IMR-90 (cell line): ENCODE results near the gene L3MBTL2. TPM values are rescaled to one million over a fixed set of nuclear protein-coding genes. Genes with fewer than 3 reads are reported as not detected.
A peak's percentile ranks its signal among the peaks of the same experiment; 100 is the strongest.

ENCODE experiments used
- ATAC-seq: fragments of 200-7000 bp; cut with Tn5 transposase; 2 replicates; pipeline ENCODE4 v1.9.1; 2020; ENCODE audit warnings: low read depth, mild to moderate bottlenecking, moderate library complexity
- BruUV-seq: library from RNA; stranded (reverse); fragments of 400-500 nt; replicated peaks from 2 replicates; lab custom pipeline; 2021; lab: Mats Ljungman, UMichigan
- CTCF ChIA-PET: fragments of 300-600 bp; formaldehyde crosslinking; extraction: SDS; loops from one replicate; lab custom pipeline; 2021; ENCODE audit warnings: antibody characterized with exemption; lab: Yijun Ruan, JAX
- POLR2A ChIA-PET: fragments of 300-600 bp; sonication (Branson Sonifier 250); formaldehyde crosslinking; loops from one replicate; lab custom pipeline; 2022; ENCODE audit warnings: antibody characterized with exemption; ENCODE audit not compliant: unreplicated experiment; lab: Charles Lee
- DNase-seq: peaks from one replicate; pipeline ENCODE4 v3.0.0; 2013
- H2AFZ ChIP-seq: replicated peaks from 2 replicates; pipeline ENCODE3; 2013; ENCODE audit warnings: low read length, mild to moderate bottlenecking; ENCODE audit not compliant: poor library complexity
- H2AK5ac ChIP-seq: 2 replicates; pipeline ENCODE4 v1.6.1; 2013; ENCODE audit warnings: low read depth, low read length, inconsistent platforms
- H2AK9ac ChIP-seq: replicated peaks from 2 replicates; pipeline ENCODE3; 2013; ENCODE audit warnings: mild to moderate bottlenecking, low read depth, low read length, moderate library complexity; ENCODE audit not compliant: poor library complexity
- H2BK120ac ChIP-seq: 2 replicates; pipeline ENCODE4 v1.6.1; 2013; ENCODE audit warnings: low read depth, low read length, inconsistent platforms
- H2BK15ac ChIP-seq: 3 replicates; pipeline ENCODE4 v1.6.1; 2013; ENCODE audit warnings: low read depth, low read length, inconsistent platforms
- H2BK20ac ChIP-seq: 2 replicates; pipeline ENCODE4 v1.6.1; 2013; ENCODE audit warnings: low read depth, mild to moderate bottlenecking, inconsistent platforms, low read length, moderate library complexity
- H2BK5ac ChIP-seq: 2 replicates; pipeline ENCODE4 v1.6.1; 2013; ENCODE audit warnings: mild to moderate bottlenecking, low read depth, low read length, inconsistent platforms; ENCODE audit not compliant: poor library complexity, severe bottlenecking
- H3K14ac ChIP-seq: replicated peaks from 2 replicates; pipeline ENCODE4 v1.6.1; 2013; ENCODE audit warnings: low read depth, low read length, inconsistent platforms
- H3K18ac ChIP-seq: 2 replicates; pipeline ENCODE4 v1.6.1; 2013; ENCODE audit warnings: low read depth, low read length, control low read depth
- H3K23ac ChIP-seq: 2 replicates; pipeline ENCODE4 v1.6.1; 2013; ENCODE audit warnings: low read depth, low read length, inconsistent platforms
- H3K27ac ChIP-seq: 2 replicates; pipeline ENCODE4 v1.5.1; 2013; ENCODE audit warnings: mild to moderate bottlenecking, control low read depth, low read length; ENCODE audit not compliant: insufficient read depth
- H3K27me3 ChIP-seq: 2 replicates; pipeline ENCODE4 v1.6.1; 2013; ENCODE audit warnings: low read length; ENCODE audit not compliant: control insufficient read depth, insufficient read depth
- H3K36me3 ChIP-seq: 2 replicates; pipeline ENCODE4 v1.6.1; 2013; ENCODE audit warnings: low read length, mixed read lengths; ENCODE audit not compliant: control insufficient read depth, insufficient read depth
- H3K4ac ChIP-seq: 2 replicates; pipeline ENCODE4 v1.6.1; 2013; ENCODE audit warnings: low read depth, low read length, inconsistent platforms
- H3K4me1 ChIP-seq: 2 replicates; pipeline ENCODE4 v1.6.1; 2013; ENCODE audit warnings: low read length, mixed read lengths; ENCODE audit not compliant: control insufficient read depth, insufficient read depth
- H3K4me2 ChIP-seq: 2 replicates; pipeline ENCODE4 v1.6.1; 2013; ENCODE audit warnings: low read depth, mild to moderate bottlenecking, control low read depth, low read length, moderate library complexity
- H3K4me3 ChIP-seq: 2 replicates; pipeline ENCODE4 v1.5.1; 2013; ENCODE audit warnings: low read depth, mild to moderate bottlenecking, control low read depth, low read length, moderate library complexity; ENCODE audit not compliant: insufficient read depth
- H3K56ac ChIP-seq: 2 replicates; pipeline ENCODE4 v1.6.1; 2013; ENCODE audit warnings: low read length, inconsistent platforms; ENCODE audit not compliant: insufficient read depth; ENCODE audit errors: extremely low read depth
- H3K79me1 ChIP-seq, 2 experiments: 2 replicates each; pipeline ENCODE4 v1.6.1; 2013; ENCODE audit warnings: low read length in 2 of 2, inconsistent platforms in 1 of 2, low read depth in 1 of 2
- H3K9ac ChIP-seq: 2 replicates; pipeline ENCODE4 v1.6.1; 2013; ENCODE audit warnings: low read depth, low read length, control low read depth
- H3K9me1 ChIP-seq: 2 replicates; pipeline ENCODE4 v1.6.1; 2013; ENCODE audit warnings: low read length, inconsistent platforms; ENCODE audit not compliant: insufficient read depth
- H3K9me3 ChIP-seq: 2 replicates; pipeline ENCODE4 v1.6.1; 2013; ENCODE audit warnings: low read length; ENCODE audit not compliant: control insufficient read depth, insufficient read depth
- H4K20me1 ChIP-seq: 2 replicates; pipeline ENCODE4 v1.6.1; 2013; ENCODE audit warnings: low read length, inconsistent platforms; ENCODE audit not compliant: insufficient read depth
- H4K5ac ChIP-seq: 2 replicates; pipeline ENCODE4 v1.6.1; 2013; ENCODE audit warnings: mild to moderate bottlenecking, low read depth, low read length, control low read depth
- H4K8ac ChIP-seq, 2 experiments: 2 replicates each; pipeline ENCODE4 v1.6.1; 2013; ENCODE audit warnings: low read depth in 2 of 2, low read length in 2 of 2, control low read depth in 1 of 2, inconsistent platforms in 1 of 2
- H4K91ac ChIP-seq: 2 replicates; pipeline ENCODE4 v1.6.1; 2013; ENCODE audit warnings: low read depth, low read length, inconsistent platforms; ENCODE audit not compliant: insufficient read depth
- BHLHE40 ChIP-seq: fragments of 150-350 bp; IDR thresholded peaks from 2 replicates; pipeline ENCODE4 v1.6.1; 2016; ENCODE audit warnings: mild to moderate bottlenecking, low read depth, low read length
- CEBPB ChIP-seq: IDR thresholded peaks from 2 replicates; pipeline ENCODE4 v1.6.1; 2012; ENCODE audit warnings: low read depth, low read length, improper control_type of control experiment
- CHD1 ChIP-seq: IDR thresholded peaks from 2 replicates; pipeline ENCODE4 v1.6.1; 2012; ENCODE audit warnings: low read depth, low read length, improper control_type of control experiment
- CTCF ChIP-seq: conservative IDR thresholded peaks from 2 replicates; pipeline ENCODE4 v1.5.1; 2012; ENCODE audit warnings: mild to moderate bottlenecking, low read depth, low read length, improper control_type of control experiment
- ELK1 ChIP-seq: fragments of 150-350 bp; IDR thresholded peaks from 2 replicates; pipeline ENCODE4 v1.6.1; 2016; ENCODE audit warnings: low read depth, mild to moderate bottlenecking, low read length, moderate library complexity, borderline replicate concordance
- FOS ChIP-seq: fragments of 150-350 bp; IDR thresholded peaks from 2 replicates; pipeline ENCODE4 v1.6.1; 2016; ENCODE audit warnings: low read depth, low read length
- MAFK ChIP-seq: IDR thresholded peaks from 2 replicates; pipeline ENCODE4 v1.6.1; 2012; ENCODE audit warnings: low read depth, low read length, improper control_type of control experiment
- MAZ ChIP-seq: IDR thresholded peaks from 2 replicates; pipeline ENCODE4 v1.6.1; 2012; ENCODE audit warnings: low read depth, mild to moderate bottlenecking, low read length, improper control_type of control experiment, moderate library complexity, borderline replicate concordance
- MXI1 ChIP-seq: IDR thresholded peaks from 2 replicates; pipeline ENCODE4 v1.6.1; 2012; ENCODE audit warnings: low read depth, mild to moderate bottlenecking, low read length, moderate library complexity, borderline replicate concordance
- NFE2L2 ChIP-seq: fragments of 150-350 bp; IDR thresholded peaks from 2 replicates; pipeline ENCODE4 v1.6.1; 2016; ENCODE audit warnings: low read depth, mild to moderate bottlenecking, low read length
- POLR2A ChIP-seq: IDR thresholded peaks from 2 replicates; pipeline ENCODE4 v1.6.1; 2012; ENCODE audit warnings: mild to moderate bottlenecking, low read depth, low read length
- RAD21 ChIP-seq: IDR thresholded peaks from 2 replicates; pipeline ENCODE4 v1.6.1; 2012; ENCODE audit warnings: low read length, improper control_type of control experiment
- RCOR1 ChIP-seq: IDR thresholded peaks from 2 replicates; pipeline ENCODE4 v1.6.1; 2012; ENCODE audit warnings: mild to moderate bottlenecking, low read length, improper control_type of control experiment; ENCODE audit not compliant: insufficient replicate concordance
- RFX5 ChIP-seq: IDR thresholded peaks from 2 replicates; pipeline ENCODE4 v1.8.0; 2012; ENCODE audit warnings: low read depth, mild to moderate bottlenecking, low read length, moderate library complexity
- SMC3 ChIP-seq: fragments of 150-350 bp; IDR thresholded peaks from 2 replicates; pipeline ENCODE4 v1.6.1; 2016; ENCODE audit warnings: low read depth, mild to moderate bottlenecking, antibody characterized with exemption, low read length, moderate library complexity
- USF2 ChIP-seq: fragments of 150-350 bp; IDR thresholded peaks from 2 replicates; pipeline ENCODE4 v1.6.1; 2017; ENCODE audit warnings: mild to moderate bottlenecking, antibody characterized with exemption, low read length, low read depth
- WGBS, 2 experiments: methylation state at CpG; one replicate each; pipeline versions ENCODE4 v1.1.5 to v1.1.7; 2013; ENCODE audit warnings: missing lambda C conversion rate in 2 of 2; ENCODE audit not compliant: insufficient read length in 1 of 2; ENCODE audit errors: extremely low coverage in 2 of 2; 5-methylcytosine and 5-hydroxymethylcytosine counted together
- dilution Hi-C: fragments of 300-500 bp; cut with HindIII; formaldehyde crosslinking; loops from one replicate; pipeline ENCODE4 v1.14.3; 2018; ENCODE audit warnings: low sequenced_read_pairs; ENCODE audit not compliant: unreplicated experiment
- in situ Hi-C: fragments of 300-500 bp; cut with MboI; formaldehyde crosslinking; loops from 3 replicates; pipeline ENCODE4 v1.14.3; 2019; ENCODE audit warnings: low sequenced_read_pairs, inconsistent platforms, mixed read lengths
- intact Hi-C: fragments of 100-400 bp; cut with micrococcal nuclease; formaldehyde crosslinking; loops from 2 replicates; pipeline ENCODE4 v1.10.0; 2022
- polyA plus RNA-seq, 3 experiments: library from polyadenylated mRNA; depleted of rRNA; stranded (reverse); fragments of >200 nt; gene quantifications; 2 replicates each; pipeline ENCODE4 v1.2.3, GENCODE V29; 2012; ENCODE audit warnings: low replicate concordance in 1 of 3
- total RNA-seq: library from RNA; depleted of rRNA; stranded (reverse); fragments of >200 nt; gene quantifications from 2 replicates; pipeline ENCODE4 v1.2.3, GENCODE V29; 2012

The L3MBTL2 gene
- total and polyA plus RNA-seq, 2 of the 4 experiments (the other 2 are of a cell fraction): 20.6 to 25.1 TPM

DNA sequence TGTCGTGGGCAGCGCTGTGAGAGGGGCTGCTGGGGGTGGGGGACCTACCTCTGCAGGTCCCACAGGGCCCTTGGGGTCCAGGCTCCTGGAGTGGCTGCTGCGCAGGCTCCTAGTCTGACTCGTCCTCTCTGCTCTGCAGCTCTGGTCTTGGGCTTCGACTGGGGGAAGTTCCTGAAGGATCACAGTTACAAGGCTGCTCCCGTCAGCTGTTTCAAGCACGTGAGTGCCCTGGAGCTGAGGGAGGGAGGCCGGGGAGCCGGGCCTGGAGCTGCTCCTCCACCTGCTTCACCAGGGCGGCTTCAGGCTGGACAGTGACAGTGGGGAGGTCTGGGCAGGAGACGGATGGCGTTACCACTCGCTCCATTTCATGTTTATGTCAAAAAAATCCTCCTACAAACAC lies 11.9 kb downstream of the L3MBTL2 start:
- in situ Hi-C loops: no loop called here
- H4K8ac ChIP-seq: peak overlapping the region; percentile 34 to 91; a peak in 3 of 4 replicates
- peaks cover 7 to 28% of the 10 kb centered on the region in 2 experiments; a peak in 2 of 4 replicates for H3K79me1 ChIP-seq
- H3K56ac ChIP-seq: peak overlapping the region; percentile 73; the same call in 1 of the 2 replicates
- intact Hi-C loops: no loop called here
- ATAC-seq (peak; percentile 56), DNase-seq (peak; percentile 72)
- peaks cover 21% of the 10 kb centered on the region for H3K9me1 ChIP-seq
- peak overlapping the region; percentile 10; the same call in 1 of the 2 replicates for H2AK5ac ChIP-seq
- H4K91ac ChIP-seq: peak overlapping the region; percentile 94
- peak overlapping the region; percentile 42 for H3K4me2 ChIP-seq
- H2BK5ac ChIP-seq: peak overlapping the region; percentile 22
- no TSS peak for BruUV-seq
- ChIA-PET POLR2A (no interaction called here), CTCF (no interaction called here)
- H3K27me3 ChIP-seq: no peaks in the 10 kb centered on the region
- H2BK15ac ChIP-seq: 0 out of 3 replicates have a peak overlapping the region, but pooled peaks have one; percentile 37
- H3K4me3 ChIP-seq: no peak overlapping the region
- peak overlapping the region; percentile 82 for H3K27ac ChIP-seq
- no peaks in the 10 kb centered on the region for H4K20me1 ChIP-seq
- 59% methylated on average over 4 of the region's 13 CpGs; no CpG with 5 or more reads in 1 of the 2 experiments for WGBS, 2 experiments
- peaks cover 21% of the 10 kb centered on the region for H3K36me3 ChIP-seq
- H3K4me1 ChIP-seq: peaks cover 18% of the 10 kb centered on the region
- H2AFZ ChIP-seq: peak overlapping the region; percentile 88
- peak overlapping the region; percentile 96 for H3K4ac ChIP-seq
- dilution Hi-C loops: no loop called here
- peak overlapping the region; percentile 34; the same call in 1 of the 2 replicates for H3K23ac ChIP-seq
- no peak overlapping the region; the same call in 1 of the 2 replicates for H4K5ac ChIP-seq
- TF ChIP-seq FOS: no peak
- peak; percentile 56; the same call in 1 of the 2 replicates for TF ChIP-seq USF2
- TF ChIP-seq SMC3: no peak
- TF ChIP-seq RAD21: no peak
- TF ChIP-seq RCOR1: no peak
- no peak for TF ChIP-seq MAZ
- no peak for TF ChIP-seq NFE2L2
- TF ChIP-seq CTCF: no peak
- no peak for TF ChIP-seq MAFK
- TF ChIP-seq CHD1: no peak
- no peak for TF ChIP-seq RFX5
- TF ChIP-seq POLR2A: no peak
- no peak for TF ChIP-seq MXI1
- no peak for TF ChIP-seq CEBPB
- TF ChIP-seq BHLHE40: peak; percentile 73; the same call in 1 of the 2 replicates
- no peak for TF ChIP-seq ELK1
- peak overlapping the region; percentile 90 for H3K14ac ChIP-seq
- H3K9ac ChIP-seq: peak overlapping the region; percentile 47; the same call in 1 of the 2 replicates
- H3K18ac ChIP-seq: peak overlapping the region; percentile 25; the same call in 1 of the 2 replicates
- no peaks in the 10 kb centered on the region for H3K9me3 ChIP-seq
- H2BK120ac ChIP-seq: peak overlapping the region; percentile 73
- no peak overlapping the region for H2BK20ac ChIP-seq
- H2AK9ac ChIP-seq: peak overlapping the region; percentile 79
